H1 (cell line): ENCODE measurements around the gene POLR2F.

Experiments used
- CEBPB ChIP-seq: IDR thresholded peaks from 2 replicates; pipeline ENCODE4 v1.6.1; 2012; ENCODE audit warnings: low read depth, low read length
- CREB1 ChIP-seq: IDR thresholded peaks from 2 replicates; pipeline ENCODE4 v1.6.1; 2012; ENCODE audit warnings: inconsistent platforms
- EZH2 ChIP-seq: fragments of 200-600 bp; sonication (generic); IDR thresholded peaks from 2 replicates; pipeline ENCODE4 v1.7.1; 2012; ENCODE audit warnings: low read depth, mild to moderate bottlenecking, moderate library complexity, low read length, inconsistent platforms; ENCODE audit not compliant: severe bottlenecking
- POLR2A ChIP-seq, 2 experiments: IDR thresholded peaks; 1 replicate in 1 of 2; 2 replicates in 1 of 2; pipeline ENCODE4 v1.6.1; 2011; ENCODE audit warnings: low read depth in 2 of 2, low read length in 2 of 2, mild to moderate bottlenecking in 2 of 2; ENCODE audit errors: control extremely low read depth in 1 of 2
- POLR2AphosphoS5 ChIP-seq: IDR thresholded peaks from 2 replicates; pipeline ENCODE4 v1.6.1; 2011; ENCODE audit warnings: low read depth, low read length
- RAD21 ChIP-seq, 2 experiments: IDR thresholded peaks in 1 of 2; conservative IDR thresholded peaks in 1 of 2; 2 replicates each; pipeline ENCODE4 v1.6.1; 2011; ENCODE audit warnings: low read depth in 2 of 2, low read length in 2 of 2, improper control_type of control experiment in 1 of 2, inconsistent platforms in 1 of 2, mild to moderate bottlenecking in 1 of 2, moderate library complexity in 1 of 2
- RFX5 ChIP-seq: IDR thresholded peaks from 2 replicates; pipeline ENCODE4 v1.6.1; 2011; ENCODE audit warnings: low read depth, low read length, improper control_type of control experiment, borderline replicate concordance
- RNF2 ChIP-seq: fragments of 200-900, 300-1000 bp; sonication (generic); IDR thresholded peaks from 2 replicates; pipeline ENCODE4 v1.7.1; 2016; ENCODE audit warnings: borderline replicate concordance, low read depth, mild to moderate bottlenecking, antibody characterized with exemption, low read length; ENCODE audit not compliant: poor library complexity, severe bottlenecking; ENCODE audit errors: missing control alignments
- SIN3A ChIP-seq, 2 experiments: IDR thresholded peaks in 1 of 2; conservative IDR thresholded peaks in 1 of 2; 2 replicates each; pipeline ENCODE4 v1.6.1; 2011 to 2012; ENCODE audit warnings: low read length in 2 of 2, improper control_type of control experiment in 1 of 2, low read depth in 1 of 2, mild to moderate bottlenecking in 1 of 2
- SP4 ChIP-seq: IDR thresholded peaks from 2 replicates; pipeline ENCODE4 v1.6.1; 2012; ENCODE audit warnings: low read length, inconsistent platforms
- TAF1 ChIP-seq: IDR thresholded peaks from 2 replicates; pipeline ENCODE4 v1.6.1; 2011; ENCODE audit warnings: mild to moderate bottlenecking, low read depth, low read length
- TAF7 ChIP-seq: optimal IDR thresholded peaks from 2 replicates; pipeline ENCODE3; 2011; ENCODE audit warnings: low read depth, mild to moderate bottlenecking, inconsistent platforms, low read length, moderate library complexity, borderline replicate concordance
- TF ChIP-seq, protein P1 (sequence below): IDR thresholded peaks from 2 replicates; pipeline ENCODE4 v1.6.1; 2012; ENCODE audit warnings: inconsistent platforms
- TF ChIP-seq, protein P2 (sequence below), 3 experiments: IDR thresholded peaks; 1 replicate in 2 of 3; 2 replicates in 1 of 3; pipeline versions ENCODE4 v1.5.1 to v1.6.1; 2011; ENCODE audit warnings: low read length in 3 of 3, mild to moderate bottlenecking in 3 of 3, inconsistent platforms in 2 of 3, low read depth in 1 of 3, moderate library complexity in 1 of 3; ENCODE audit not compliant: insufficient read depth in 1 of 3; ENCODE audit errors: control extremely low read depth in 1 of 3

DNA sequence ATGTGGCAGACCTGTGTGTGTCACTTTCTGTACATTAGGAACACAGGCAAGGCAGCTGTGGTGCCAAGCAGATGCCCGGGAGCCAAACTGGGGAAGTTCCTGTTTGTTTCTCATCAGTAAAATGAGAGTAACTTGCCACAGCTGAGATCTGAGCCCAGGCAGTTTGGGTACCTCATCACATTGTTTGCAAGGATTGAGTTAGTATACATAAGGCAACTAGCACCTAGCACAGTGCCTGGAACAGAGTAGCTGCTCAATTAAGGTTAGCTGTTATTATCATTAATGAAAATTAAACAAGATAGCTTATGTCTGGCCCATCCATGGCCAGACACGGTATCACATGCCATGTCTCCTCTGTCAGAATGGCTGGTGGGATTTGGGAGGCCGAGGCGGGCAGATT lies 23.0 kb downstream of the POLR2F start:
- TF ChIP-seq POLR2A (IDR thresholded peaks at IDR 0.05; ENCODE audit: control extremely low read depth in 1 of 2, low read depth in 2 of 2, low read length in 2 of 2) (no peak), RFX5 (no peak), EZH2 (no peak), POLR2AphosphoS5 (no peak), RNF2 (no peak), TAF7 (no peak), CREB1 (no peak), RAD21 (IDR thresholded peaks at IDR 0.05 in 1 of 2, conservative IDR thresholded peaks at IDR 0.05 in 1 of 2; ENCODE audit: low read depth in 2 of 2, low read length in 2 of 2) (no peak), SP4 (no peak), SIN3A (conservative IDR thresholded peaks at IDR 0.05 in 1 of 2, IDR thresholded peaks at IDR 0.05 in 1 of 2; ENCODE audit: low read depth in 1 of 2, low read length in 2 of 2) (no peak), CEBPB (no peak), TAF1 (no peak)
- TF ChIP-seq, protein P1, sequence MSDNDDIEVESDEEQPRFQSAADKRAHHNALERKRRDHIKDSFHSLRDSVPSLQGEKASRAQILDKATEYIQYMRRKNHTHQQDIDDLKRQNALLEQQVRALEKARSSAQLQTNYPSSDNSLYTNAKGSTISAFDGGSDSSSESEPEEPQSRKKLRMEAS = no peak
- TF ChIP-seq, protein P2, sequence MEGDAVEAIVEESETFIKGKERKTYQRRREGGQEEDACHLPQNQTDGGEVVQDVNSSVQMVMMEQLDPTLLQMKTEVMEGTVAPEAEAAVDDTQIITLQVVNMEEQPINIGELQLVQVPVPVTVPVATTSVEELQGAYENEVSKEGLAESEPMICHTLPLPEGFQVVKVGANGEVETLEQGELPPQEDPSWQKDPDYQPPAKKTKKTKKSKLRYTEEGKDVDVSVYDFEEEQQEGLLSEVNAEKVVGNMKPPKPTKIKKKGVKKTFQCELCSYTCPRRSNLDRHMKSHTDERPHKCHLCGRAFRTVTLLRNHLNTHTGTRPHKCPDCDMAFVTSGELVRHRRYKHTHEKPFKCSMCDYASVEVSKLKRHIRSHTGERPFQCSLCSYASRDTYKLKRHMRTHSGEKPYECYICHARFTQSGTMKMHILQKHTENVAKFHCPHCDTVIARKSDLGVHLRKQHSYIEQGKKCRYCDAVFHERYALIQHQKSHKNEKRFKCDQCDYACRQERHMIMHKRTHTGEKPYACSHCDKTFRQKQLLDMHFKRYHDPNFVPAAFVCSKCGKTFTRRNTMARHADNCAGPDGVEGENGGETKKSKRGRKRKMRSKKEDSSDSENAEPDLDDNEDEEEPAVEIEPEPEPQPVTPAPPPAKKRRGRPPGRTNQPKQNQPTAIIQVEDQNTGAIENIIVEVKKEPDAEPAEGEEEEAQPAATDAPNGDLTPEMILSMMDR (IDR thresholded peaks at IDR 0.05; ENCODE audit: control extremely low read depth in 1 of 3, insufficient read depth in 1 of 3, low read depth in 1 of 3, low read length in 3 of 3) = no peak
